ENCODE measurements around the gene C5orf58.

C5orf58 gene

DNA sequence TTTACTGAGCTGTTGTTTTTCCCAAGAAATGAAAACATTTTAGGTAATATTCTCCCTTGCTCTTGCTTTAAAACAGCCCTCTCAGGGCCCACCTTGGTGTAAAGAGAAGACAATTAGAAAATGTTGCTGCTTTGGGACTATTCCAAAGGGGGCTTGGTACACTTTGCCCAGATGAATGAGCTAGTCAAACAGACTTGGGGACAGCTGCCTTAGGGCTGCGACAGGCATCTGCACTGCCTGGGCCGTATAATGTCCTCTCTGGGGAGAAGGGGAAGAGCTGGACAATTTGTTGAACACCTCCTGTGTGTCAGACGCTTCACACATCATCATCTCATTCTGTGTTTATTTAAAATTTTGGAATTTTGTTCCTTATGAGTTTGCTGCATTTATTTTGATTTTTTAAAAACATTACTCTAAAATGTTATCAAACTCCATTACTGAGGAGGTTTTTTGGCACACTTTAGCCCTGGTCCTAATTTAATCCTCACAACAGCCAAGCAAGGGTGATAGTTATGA lies 28.8 kb downstream of the C5orf58 start:
- TF ChIP-seq MYC (IDR thresholded peaks at IDR 0.05; ENCODE audit: low read depth, low read length) (no peak), POLR2A (IDR thresholded peaks at IDR 0.05; ENCODE audit: extremely low read depth, insufficient read length) (no peak)
- TF ChIP-seq, protein P1, sequence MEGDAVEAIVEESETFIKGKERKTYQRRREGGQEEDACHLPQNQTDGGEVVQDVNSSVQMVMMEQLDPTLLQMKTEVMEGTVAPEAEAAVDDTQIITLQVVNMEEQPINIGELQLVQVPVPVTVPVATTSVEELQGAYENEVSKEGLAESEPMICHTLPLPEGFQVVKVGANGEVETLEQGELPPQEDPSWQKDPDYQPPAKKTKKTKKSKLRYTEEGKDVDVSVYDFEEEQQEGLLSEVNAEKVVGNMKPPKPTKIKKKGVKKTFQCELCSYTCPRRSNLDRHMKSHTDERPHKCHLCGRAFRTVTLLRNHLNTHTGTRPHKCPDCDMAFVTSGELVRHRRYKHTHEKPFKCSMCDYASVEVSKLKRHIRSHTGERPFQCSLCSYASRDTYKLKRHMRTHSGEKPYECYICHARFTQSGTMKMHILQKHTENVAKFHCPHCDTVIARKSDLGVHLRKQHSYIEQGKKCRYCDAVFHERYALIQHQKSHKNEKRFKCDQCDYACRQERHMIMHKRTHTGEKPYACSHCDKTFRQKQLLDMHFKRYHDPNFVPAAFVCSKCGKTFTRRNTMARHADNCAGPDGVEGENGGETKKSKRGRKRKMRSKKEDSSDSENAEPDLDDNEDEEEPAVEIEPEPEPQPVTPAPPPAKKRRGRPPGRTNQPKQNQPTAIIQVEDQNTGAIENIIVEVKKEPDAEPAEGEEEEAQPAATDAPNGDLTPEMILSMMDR (IDR thresholded peaks at IDR 0.05; ENCODE audit: low read depth, low read length) = no peak
- TF ChIP-seq, protein P2, sequence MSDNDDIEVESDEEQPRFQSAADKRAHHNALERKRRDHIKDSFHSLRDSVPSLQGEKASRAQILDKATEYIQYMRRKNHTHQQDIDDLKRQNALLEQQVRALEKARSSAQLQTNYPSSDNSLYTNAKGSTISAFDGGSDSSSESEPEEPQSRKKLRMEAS (IDR thresholded peaks at IDR 0.05; ENCODE audit: low read depth, low read length) = no peak
- H3K4me3 ChIP-seq (ENCODE audit: low read depth, low read length) = no peak overlapping the region
- no peak for DNase-seq (ENCODE audit: low read depth)

DNA sequence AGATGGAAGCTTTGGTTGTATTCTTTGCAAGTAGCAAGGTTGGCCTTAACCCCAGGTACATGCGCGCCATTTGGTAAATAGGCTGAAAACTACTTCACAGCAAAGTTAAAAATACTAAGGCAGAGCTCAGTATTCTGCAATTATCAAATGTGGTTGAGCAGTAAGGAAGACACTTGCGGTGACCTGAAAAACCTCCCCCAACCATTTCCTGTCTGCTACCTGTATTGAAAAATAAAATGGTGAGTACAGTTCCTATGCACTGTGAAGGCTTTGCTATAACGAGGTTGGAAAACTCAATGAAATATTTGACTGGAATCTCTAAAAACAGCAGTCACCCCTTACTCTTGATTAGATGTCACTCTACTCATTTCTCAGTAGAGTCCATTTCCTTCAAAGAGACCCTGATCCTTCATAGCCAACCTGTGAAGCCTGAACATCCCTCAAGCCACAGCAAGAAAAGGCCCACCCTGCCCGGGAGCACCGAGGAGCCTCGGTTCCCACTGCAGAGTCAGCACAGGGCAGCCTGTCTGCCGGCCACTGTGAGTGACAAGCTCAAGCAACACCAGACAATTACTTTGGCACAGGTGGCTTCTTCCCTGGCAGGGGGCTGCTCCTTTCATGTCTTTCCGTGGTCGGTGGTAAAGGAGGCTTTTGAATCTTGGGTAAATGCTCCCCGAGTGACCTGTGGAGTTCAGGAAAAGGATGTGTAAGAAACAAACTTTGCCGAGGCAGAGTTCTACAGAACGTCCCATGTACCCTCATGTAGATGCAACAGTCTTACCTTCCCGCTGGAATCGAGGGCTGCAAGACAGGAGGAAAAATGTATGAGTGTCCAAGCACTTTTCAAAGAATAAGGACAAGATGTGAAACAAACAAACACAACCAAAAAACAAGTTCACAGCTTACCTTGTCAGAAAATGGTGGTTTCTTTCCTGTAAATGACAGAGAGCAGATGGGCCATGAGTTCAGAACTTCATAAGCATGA lies 29.6 kb downstream of the C5orf58 start:
- no peak for DNase-seq (ENCODE audit: low read depth)
- TF ChIP-seq, protein P1 (IDR thresholded peaks at IDR 0.05; ENCODE audit: low read depth, low read length) = no peak
- H3K4me3 ChIP-seq (ENCODE audit: low read depth, low read length) = no peak overlapping the region

DNA sequence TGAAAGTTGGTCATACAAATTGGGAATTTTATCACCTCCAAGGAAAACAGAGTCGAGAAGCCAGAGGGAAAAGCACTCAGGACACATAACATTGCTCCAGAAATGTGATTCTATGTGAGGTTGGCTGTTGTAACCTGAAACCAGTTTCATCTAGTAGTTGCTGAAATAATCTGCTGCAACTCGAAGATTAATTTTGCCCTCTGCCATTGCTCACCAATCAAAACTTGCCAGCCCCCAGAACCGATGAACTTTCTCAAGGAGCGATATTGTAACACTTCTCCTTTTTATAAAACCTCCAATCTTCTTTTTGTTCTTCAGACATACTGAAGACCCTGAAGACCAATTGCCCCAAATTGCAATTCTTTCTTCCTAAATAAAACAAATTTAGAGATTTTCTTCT lies 31.1 kb downstream of the C5orf58 start:
- no peak for DNase-seq (ENCODE audit: low read depth)
- no peak overlapping the region for H3K4me3 ChIP-seq (ENCODE audit: low read depth, low read length)
- TF ChIP-seq, protein P2 (IDR thresholded peaks at IDR 0.05; ENCODE audit: low read depth, low read length) = no peak
- TF ChIP-seq, protein P1 (IDR thresholded peaks at IDR 0.05; ENCODE audit: low read depth, low read length) = no peak
- no peak for TF ChIP-seq MYC (IDR thresholded peaks at IDR 0.05; ENCODE audit: low read depth, low read length)
- TF ChIP-seq POLR2A (IDR thresholded peaks at IDR 0.05; ENCODE audit: extremely low read depth, insufficient read length) = no peak

DNA sequence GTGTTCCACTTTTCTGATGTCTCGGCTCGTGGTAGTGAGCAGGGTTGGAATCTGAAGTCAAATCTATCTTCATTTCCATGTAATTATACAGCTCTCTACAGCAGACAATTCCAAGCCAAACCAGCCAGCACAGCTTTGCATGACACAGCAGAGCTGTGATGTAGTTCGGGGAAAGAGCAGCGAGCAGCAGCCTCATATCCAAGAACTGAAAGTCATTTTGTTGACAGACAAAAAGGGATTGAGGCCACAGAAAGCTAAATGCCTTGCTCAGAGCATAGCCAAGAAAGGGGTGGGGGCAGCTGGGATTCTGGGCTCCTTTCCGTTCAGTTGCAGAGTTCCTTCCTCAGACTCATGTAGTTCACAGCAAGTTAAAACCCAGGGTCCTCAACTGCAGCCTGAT lies 32.7 kb downstream of the C5orf58 start:
- no peak overlapping the region for H3K4me3 ChIP-seq (ENCODE audit: low read depth, low read length)
- TF ChIP-seq, protein P1 (IDR thresholded peaks at IDR 0.05; ENCODE audit: low read depth, low read length) = no peak
- TF ChIP-seq POLR2A (IDR thresholded peaks at IDR 0.05; ENCODE audit: extremely low read depth, insufficient read length) (no peak), MYC (IDR thresholded peaks at IDR 0.05; ENCODE audit: low read depth, low read length) (no peak)
- TF ChIP-seq, protein P2 (IDR thresholded peaks at IDR 0.05; ENCODE audit: low read depth, low read length) = no peak
- no peak for DNase-seq (ENCODE audit: low read depth)

DNA sequence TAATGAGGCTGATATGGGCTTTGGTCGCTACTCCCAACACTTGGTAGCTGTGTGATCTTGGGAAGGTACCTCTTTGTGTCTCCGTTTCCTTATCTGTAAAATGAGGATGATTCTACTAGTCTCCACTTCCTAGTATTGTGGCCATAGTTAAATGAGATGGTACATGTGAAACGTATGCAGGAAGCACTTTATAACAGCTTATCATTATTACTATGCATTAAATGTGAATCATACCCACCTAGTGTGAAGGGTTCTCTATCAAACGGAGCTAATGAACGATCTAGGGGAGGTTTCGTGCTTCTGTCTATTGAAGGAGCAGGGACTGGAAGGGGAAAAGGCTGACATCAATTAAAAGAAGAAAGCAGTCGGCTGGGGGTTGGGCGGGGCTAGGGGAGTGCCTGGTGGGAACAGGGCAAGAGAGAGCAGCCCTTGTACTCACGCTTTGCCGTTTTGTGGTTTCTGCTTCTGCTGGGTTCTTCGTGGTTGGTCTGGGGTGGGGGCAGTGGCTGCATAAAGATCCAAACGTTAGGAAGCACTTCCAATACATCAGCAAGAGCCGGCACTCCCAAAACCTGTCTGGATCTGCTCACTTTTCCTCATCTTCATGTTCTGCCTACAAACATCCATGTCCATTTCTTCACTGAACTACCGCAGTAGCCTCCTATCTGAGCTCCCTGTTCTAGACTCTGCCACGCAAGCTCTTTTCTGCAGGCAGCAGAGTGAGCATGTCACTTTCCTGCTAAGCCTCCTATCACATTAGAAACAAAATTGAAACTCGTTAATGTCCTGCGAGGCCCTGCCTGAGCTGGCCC lies 34.0 kb downstream of the C5orf58 start:
- TF ChIP-seq MYC (IDR thresholded peaks at IDR 0.05; ENCODE audit: low read depth, low read length) (no peak), POLR2A (IDR thresholded peaks at IDR 0.05; ENCODE audit: extremely low read depth, insufficient read length) (no peak)
- TF ChIP-seq, protein P1 (IDR thresholded peaks at IDR 0.05; ENCODE audit: low read depth, low read length) = no peak
- TF ChIP-seq, protein P2 (IDR thresholded peaks at IDR 0.05; ENCODE audit: low read depth, low read length) = no peak
- DNase-seq (ENCODE audit: low read depth) = no peak
- H3K4me3 ChIP-seq (ENCODE audit: low read depth, low read length) = no peak overlapping the region

Measured in NB4 (cell line).